D721Med (cell line): ENCODE data around the gene STARD4.

ENCODE experiments used
- DNase-seq: peaks from one replicate; pipeline ENCODE4 v3.0.0; 2011; ENCODE audit warnings: low spot score; ENCODE audit not compliant: insufficient read length
- FAIRE-seq: peaks from 2 replicates; lab custom pipeline; 2011; peaks lifted over from hg19 to GRCh38; lab: Jason Lieb, UNC
- TF ChIP-seq, protein P1 (sequence below): IDR thresholded peaks from 2 replicates; pipeline ENCODE4 v1.5.1; 2012; ENCODE audit warnings: mild to moderate bottlenecking, control low read depth; ENCODE audit not compliant: insufficient read depth; ENCODE audit errors: missing control alignments

Gene STARD4

DNA sequence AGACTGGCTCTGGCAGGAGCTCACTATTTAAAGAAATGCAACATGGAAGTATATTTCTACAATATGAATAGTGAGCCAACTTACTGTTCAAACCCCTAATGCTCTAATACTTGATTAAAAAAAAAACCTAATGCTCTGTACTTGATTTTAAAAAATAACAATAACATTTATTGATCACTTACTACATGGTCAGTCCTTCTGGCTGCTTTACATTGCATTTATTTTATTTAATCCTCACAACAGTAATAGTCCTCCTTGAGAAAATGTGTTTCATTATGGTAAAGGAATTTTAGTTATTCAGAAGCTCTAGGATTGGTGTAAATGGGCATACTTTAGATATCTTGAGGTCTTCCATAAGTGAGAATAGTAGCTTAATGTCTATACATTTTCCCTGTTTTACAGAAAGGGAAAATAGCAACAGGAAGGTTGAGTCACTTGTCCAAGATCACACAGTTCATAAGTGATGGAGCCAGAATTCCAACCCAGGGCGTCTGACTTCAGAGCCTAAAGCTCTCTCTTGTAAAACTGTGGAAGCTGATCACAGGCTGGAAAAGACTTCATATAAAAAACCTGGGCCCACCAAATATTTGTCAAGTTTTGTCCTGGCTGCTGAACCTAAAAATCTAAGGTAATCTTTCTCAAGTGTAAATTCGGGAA lies 1.0 kb downstream of the STARD4 start:
- no peak for DNase-seq
- TF ChIP-seq, protein P1, sequence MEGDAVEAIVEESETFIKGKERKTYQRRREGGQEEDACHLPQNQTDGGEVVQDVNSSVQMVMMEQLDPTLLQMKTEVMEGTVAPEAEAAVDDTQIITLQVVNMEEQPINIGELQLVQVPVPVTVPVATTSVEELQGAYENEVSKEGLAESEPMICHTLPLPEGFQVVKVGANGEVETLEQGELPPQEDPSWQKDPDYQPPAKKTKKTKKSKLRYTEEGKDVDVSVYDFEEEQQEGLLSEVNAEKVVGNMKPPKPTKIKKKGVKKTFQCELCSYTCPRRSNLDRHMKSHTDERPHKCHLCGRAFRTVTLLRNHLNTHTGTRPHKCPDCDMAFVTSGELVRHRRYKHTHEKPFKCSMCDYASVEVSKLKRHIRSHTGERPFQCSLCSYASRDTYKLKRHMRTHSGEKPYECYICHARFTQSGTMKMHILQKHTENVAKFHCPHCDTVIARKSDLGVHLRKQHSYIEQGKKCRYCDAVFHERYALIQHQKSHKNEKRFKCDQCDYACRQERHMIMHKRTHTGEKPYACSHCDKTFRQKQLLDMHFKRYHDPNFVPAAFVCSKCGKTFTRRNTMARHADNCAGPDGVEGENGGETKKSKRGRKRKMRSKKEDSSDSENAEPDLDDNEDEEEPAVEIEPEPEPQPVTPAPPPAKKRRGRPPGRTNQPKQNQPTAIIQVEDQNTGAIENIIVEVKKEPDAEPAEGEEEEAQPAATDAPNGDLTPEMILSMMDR = no peak
- no peak for FAIRE-seq

DNA sequence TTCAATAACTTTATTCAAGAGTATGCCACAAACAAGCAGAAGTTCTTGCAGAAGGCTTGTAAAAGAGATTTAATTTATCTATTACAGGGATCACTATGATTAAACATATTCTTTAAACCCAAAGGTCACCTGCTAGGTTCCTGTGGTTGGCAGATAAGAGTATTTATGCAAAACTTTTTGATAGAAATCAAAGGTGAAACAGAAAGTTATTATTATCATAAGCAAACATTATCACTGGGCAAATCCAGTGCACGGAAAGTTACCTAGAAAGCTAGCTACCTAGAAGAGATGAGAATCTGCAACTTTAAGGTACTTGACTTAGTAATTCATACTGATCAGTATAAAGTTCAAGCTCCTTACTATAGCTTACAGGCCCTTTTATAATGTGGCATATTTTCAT lies 3.2 kb downstream of the STARD4 start:
- no peak for FAIRE-seq
- TF ChIP-seq, protein P1 = no peak
- DNase-seq = no peak

DNA sequence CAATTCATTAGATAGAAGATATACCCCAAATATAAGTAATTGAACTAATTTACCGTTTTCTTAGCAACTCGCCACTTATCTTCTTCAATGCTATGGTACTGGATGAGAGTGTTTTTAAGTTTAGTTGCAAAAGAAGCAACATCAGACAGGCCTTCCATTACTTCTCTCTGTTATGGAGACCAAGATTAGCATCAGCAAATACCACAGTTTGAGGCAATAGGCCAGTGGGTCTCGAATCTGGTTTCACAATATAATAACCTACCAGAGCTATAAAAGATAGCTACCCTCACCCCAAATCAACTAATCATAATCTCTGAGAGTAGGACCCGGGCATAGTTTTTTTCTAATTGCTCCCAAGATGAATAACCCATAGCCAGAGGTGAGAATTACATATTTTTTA lies 5.1 kb downstream of the STARD4 start:
- TF ChIP-seq, protein P1 = no peak
- DNase-seq (no peak), FAIRE-seq (no peak)

DNA sequence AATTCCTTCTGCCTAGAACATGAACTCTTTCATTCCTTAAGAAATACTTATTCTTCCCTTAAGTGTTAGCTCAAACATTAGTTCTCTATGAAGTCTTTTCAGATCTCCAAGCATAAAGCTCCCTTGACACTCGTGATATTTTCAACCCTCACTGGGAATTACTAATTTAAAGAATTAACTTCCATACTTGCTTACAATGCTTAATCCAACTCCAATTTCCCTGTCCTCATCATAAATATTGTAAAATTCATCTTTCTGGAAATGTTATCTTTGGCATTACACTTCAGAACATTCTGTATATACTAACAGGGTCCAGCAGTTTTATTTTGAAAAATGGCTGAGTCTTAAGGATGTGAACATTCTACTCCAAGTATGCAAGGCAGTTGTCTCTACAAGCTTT lies 7.2 kb downstream of the STARD4 start:
- TF ChIP-seq, protein P1 = no peak
- no peak for FAIRE-seq
- DNase-seq = no peak

DNA sequence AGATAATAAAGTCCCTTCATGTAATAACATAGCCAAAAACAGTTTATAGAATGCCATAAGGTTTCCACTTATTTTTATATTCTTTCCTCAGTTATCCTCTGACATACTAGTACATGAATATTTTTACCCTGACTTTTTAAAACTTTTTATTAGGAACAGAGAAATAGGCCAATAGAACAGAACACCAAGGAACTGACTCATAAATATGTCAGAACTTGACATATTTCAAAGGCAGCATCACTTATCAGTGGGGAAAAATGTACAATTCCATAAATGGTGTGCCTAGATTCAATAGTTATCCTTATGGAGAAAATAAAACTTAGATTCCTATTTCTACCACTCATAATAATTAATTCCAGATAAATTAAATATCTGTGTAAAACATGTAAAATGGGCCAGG lies 9.4 kb downstream of the STARD4 start:
- DNase-seq (no peak), FAIRE-seq (no peak)
- TF ChIP-seq, protein P1 = no peak

DNA sequence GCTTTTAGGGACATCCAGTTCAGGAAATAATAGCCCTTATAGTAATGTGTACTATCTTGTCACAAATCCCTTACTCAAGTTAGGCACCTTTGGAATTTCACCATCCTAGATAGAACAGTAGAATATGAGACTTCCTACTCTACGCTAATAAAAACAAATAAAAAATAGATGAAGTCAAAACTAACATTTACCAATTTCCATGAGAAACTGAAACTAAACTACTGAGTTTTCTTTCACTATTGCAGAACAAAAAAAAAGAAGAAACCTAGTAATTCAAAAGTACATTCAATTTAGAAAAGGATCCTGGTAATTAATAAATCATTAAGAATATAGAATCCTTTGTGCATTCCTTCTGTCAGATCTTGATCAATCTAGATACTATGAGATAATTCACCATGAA lies 14.0 kb downstream of the STARD4 start:
- no peak for FAIRE-seq
- TF ChIP-seq, protein P1 = no peak
- no peak for DNase-seq

DNA sequence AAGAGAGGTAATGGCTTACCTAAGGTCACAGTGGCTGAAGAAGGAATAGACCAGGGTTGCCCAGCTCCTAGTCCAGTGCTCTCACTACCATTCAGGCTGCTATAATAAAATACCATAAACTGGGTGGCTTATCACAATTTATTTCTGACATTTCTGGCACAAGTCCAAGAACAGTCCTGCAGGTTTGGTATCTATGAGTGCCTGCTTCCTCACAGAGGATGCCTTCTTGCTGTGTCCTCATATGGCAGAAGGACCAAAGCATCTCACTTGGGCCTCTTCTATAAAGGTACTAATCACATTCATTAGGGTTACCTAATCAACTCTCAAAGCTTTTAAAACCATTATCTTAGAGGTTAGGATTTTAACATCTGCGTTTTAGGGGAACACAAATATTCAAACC lies 17.2 kb downstream of the STARD4 start:
- no peak for FAIRE-seq
- TF ChIP-seq, protein P1 = no peak
- no peak for DNase-seq
